Endothelial cell of umbilical vein (primary cell): ENCODE results near the gene SOX18. TPM values are rescaled to one million over a fixed set of nuclear protein-coding genes. Genes with fewer than 3 reads are reported as not detected.
A peak's percentile ranks its signal among the peaks of the same experiment; 100 is the strongest.

Experiments
- BruUV-seq: library from RNA; stranded (reverse); fragments of 400-500 nt; replicated peaks from 2 replicates; lab custom pipeline; 2021; lab: Mats Ljungman, UMichigan
- CTCF ChIA-PET: fragments of 300-600, 350-600 bp; sonication (Branson Sonifier 250); formaldehyde crosslinking; loops from one replicate; lab custom pipeline; 2021; ENCODE audit warnings: antibody characterized with exemption, inconsistent platforms; lab: Charles Lee
- POLR2A ChIA-PET: fragments of 300-600, 350-600 bp; sonication (Branson Sonifier 250); formaldehyde crosslinking; loops from one replicate; lab custom pipeline; 2021; ENCODE audit warnings: antibody characterized with exemption, inconsistent platforms; lab: Charles Lee
- DNase-seq: peaks from one replicate; pipeline ENCODE4 v3.0.0-alpha.2; 2011; ENCODE audit warnings: low read depth, low spot score
- FAIRE-seq: peaks from 2 replicates; lab custom pipeline; 2011; peaks lifted over from hg19 to GRCh38; lab: Jason Lieb, UNC
- H2AFZ ChIP-seq: 2 replicates; pipeline ENCODE4 v1.6.0; 2012; ENCODE audit warnings: low read depth, low read length, control low read depth, inconsistent platforms
- H3K27ac ChIP-seq: 2 replicates; pipeline ENCODE4 v1.5.1; 2011; ENCODE audit warnings: low read depth, mild to moderate bottlenecking, control low read depth, low read length, moderate library complexity; ENCODE audit not compliant: insufficient read depth
- H3K27me3 ChIP-seq, 2 experiments: 2 replicates each; pipeline versions ENCODE4 v1.6.0 to v1.6.1; 2011; ENCODE audit warnings: low read length in 2 of 2, mixed read lengths in 1 of 2; ENCODE audit not compliant: control insufficient read depth in 2 of 2, insufficient read depth in 2 of 2
- H3K36me3 ChIP-seq, 2 experiments: 2 replicates in 1 of 2; 3 replicates in 1 of 2; pipeline ENCODE4 v1.5.1; 2011; ENCODE audit warnings: low read length in 2 of 2, mild to moderate bottlenecking in 1 of 2, moderate library complexity in 1 of 2; ENCODE audit not compliant: control insufficient read depth in 2 of 2, insufficient read depth in 2 of 2; ENCODE audit errors: extremely low read depth in 1 of 2
- H3K4me1 ChIP-seq: 3 replicates; pipeline ENCODE4 v1.5.1; 2011; ENCODE audit warnings: mild to moderate bottlenecking, low read length; ENCODE audit not compliant: control insufficient read depth, insufficient read depth; ENCODE audit errors: extremely low read depth
- H3K4me2 ChIP-seq: 2 replicates; pipeline ENCODE4 v1.6.1; 2011; ENCODE audit warnings: low read length, control low read depth, mixed read lengths; ENCODE audit not compliant: insufficient read depth
- H3K4me3 ChIP-seq, 3 experiments: fragments of 200-600 bp in 1 of 3; sonication (generic), shearing (Covaris generic) in 1 of 3; replicated peaks in 1 of 3; 2 replicates each; pipeline ENCODE4 v1.5.1; 2011 to 2016; ENCODE audit warnings: control low read depth in 3 of 3, low read length in 3 of 3, mild to moderate bottlenecking in 2 of 3, inconsistent platforms in 1 of 3, low read depth in 1 of 3, moderate library complexity in 1 of 3; ENCODE audit not compliant: insufficient read depth in 1 of 3
- H3K79me2 ChIP-seq: 2 replicates; pipeline ENCODE4 v1.6.0; 2012; ENCODE audit warnings: low read length, inconsistent platforms; ENCODE audit not compliant: control insufficient read depth, insufficient read depth
- H3K9ac ChIP-seq: replicated peaks from 2 replicates; pipeline ENCODE3; 2011; ENCODE audit warnings: low read length, control low read depth; ENCODE audit not compliant: insufficient read depth; ENCODE audit errors: extremely low read depth
- H3K9me1 ChIP-seq: replicated peaks from 3 replicates; pipeline ENCODE4 v1.6.0; 2011; ENCODE audit warnings: mild to moderate bottlenecking, low read length; ENCODE audit not compliant: control insufficient read depth, insufficient read depth; ENCODE audit errors: extremely low read depth
- H3K9me3 ChIP-seq: replicated peaks from 2 replicates; pipeline ENCODE4 v1.5.1; 2012; ENCODE audit warnings: low read length, inconsistent platforms; ENCODE audit not compliant: control insufficient read depth, insufficient read depth
- H4K20me1 ChIP-seq: replicated peaks from 2 replicates; pipeline ENCODE3; 2011; ENCODE audit warnings: mild to moderate bottlenecking, low read length; ENCODE audit not compliant: control insufficient read depth, insufficient read depth; ENCODE audit errors: extremely low read depth
- CTCF ChIP-seq, 2 donors: IDR thresholded peaks; 1 replicate in 1 of 2; 2 replicates in 1 of 2; pipeline ENCODE4 v1.5.1; 2011; ENCODE audit warnings: low read length in 2 of 2, mild to moderate bottlenecking in 2 of 2, moderate library complexity in 2 of 2, control low read depth in 1 of 2, inconsistent platforms in 1 of 2, low read depth in 1 of 2; ENCODE audit not compliant: insufficient read depth in 1 of 2; ENCODE audit errors: extremely low read depth in 1 of 2
- GATA2 ChIP-seq: IDR thresholded peaks from 2 replicates; pipeline ENCODE4 v1.7.0; 2011; ENCODE audit warnings: low read depth, mild to moderate bottlenecking, moderate library complexity, mixed read lengths, low read length; ENCODE audit not compliant: insufficient read length, insufficient read depth
- JUN ChIP-seq: IDR thresholded peaks from 2 replicates; pipeline ENCODE4 v1.6.1; 2011; ENCODE audit warnings: borderline replicate concordance, low read depth; ENCODE audit not compliant: insufficient read length, insufficient read depth
- MAX ChIP-seq: IDR thresholded peaks from 2 replicates; pipeline ENCODE4 v1.6.1; 2011; ENCODE audit not compliant: insufficient read depth, insufficient read length
- MYC ChIP-seq: IDR thresholded peaks from one replicate; pipeline ENCODE4 v1.6.1; 2011; ENCODE audit warnings: mild to moderate bottlenecking, low read depth, low read length
- POLR2A ChIP-seq: IDR thresholded peaks from 2 replicates; pipeline ENCODE4 v1.6.1; 2012; ENCODE audit warnings: low read depth, mild to moderate bottlenecking, control low read depth, low read length
- POLR2AphosphoS5 ChIP-seq: IDR thresholded peaks from 2 replicates; pipeline ENCODE4 v1.6.1; 2012; ENCODE audit warnings: low read depth, mild to moderate bottlenecking, control low read depth, low read length, moderate library complexity; ENCODE audit not compliant: insufficient read depth
- dilution Hi-C: fragments of 300-500 bp; cut with MboI; formaldehyde crosslinking; loops from one replicate; pipeline ENCODE4 v1.15.0; 2019; ENCODE audit warnings: low sequenced_read_pairs; ENCODE audit not compliant: extremely low pct_ligation_motif_present
- intact Hi-C: fragments of 100-400 bp; cut with micrococcal nuclease; formaldehyde crosslinking; loops from one replicate; pipeline ENCODE4 v1.10.0; 2022
- polyA plus RNA-seq, 4 experiments: library from polyadenylated mRNA; depleted of rRNA in 3 of 4; stranded (reverse) in 3 of 4; unstranded in 1 of 4; fragments of >200 nt; gene quantifications; 2 replicates each; pipeline versions ENCODE4 v1.2.1 to v1.2.3, GENCODE V29; 2011 to 2012; ENCODE audit warnings: missing spikeins in 1 of 4
- total RNA-seq: library from RNA; stranded (reverse); gene quantifications from 2 replicates; pipeline ENCODE4 v1.2.3, GENCODE V29; 2021

Gene SOX18
- total and polyA plus RNA-seq, 2 donors (not counting 3 experiments of a cell fraction or from before 2014, with no cell fraction given): 20.9 to 175 TPM

GRCh38 chr20:64035933-64036345 is 13.5 kb downstream of the SOX18 start, which contains the start of gene C20orf204:
Gene C20orf204, plus strand, starts transcription at chr20:64036182. Its CDS starts 142 bp downstream, at chr20:64036324.
- POLR2A ChIA-PET: no interaction called here
- dilution Hi-C loops: no loop called here

GRCh38 chr20:64035066-64035932 is 14.1 kb downstream of the SOX18 start:
- no peak for DNase-seq
- POLR2A ChIA-PET: no interaction called here

More at GRCh38 chr20:64035933-64036345, 13.5 kb downstream of the SOX18 start, which contains the start of gene C20orf204:
- Histone ChIP-seq H3K4me1 (peaks cover 25% of the 10 kb centered on the region), H3K4me2 (no peak within 1 kb of the TSS), H2AFZ (no peak within 1 kb of the TSS), H3K79me2 (no peaks in the 10 kb centered on the region), H3K9me3 (no peaks in the 10 kb centered on the region), H3K9me1 (no peaks in the 10 kb centered on the region), H3K9ac (no peak within 1 kb of the TSS), H4K20me1 (no peaks in the 10 kb centered on the region), H3K36me3 (peaks cover 0 to 13% of the 10 kb centered on the region in 2 experiments), H3K27ac (no peak within 1 kb of the TSS), H3K4me3 (no peak within 1 kb of the TSS), H3K27me3 (no peaks in the 10 kb centered on the region)
- no TSS peak for BruUV-seq
- DNase-seq (no peak), FAIRE-seq (no peak)
- intact Hi-C loops: no loop called here
- TF ChIP-seq POLR2AphosphoS5: peak; percentile 1
- TF ChIP-seq JUN: no peak
- CTCF ChIA-PET: interaction anchor here (7.5 kb wide), 1 partner anchor 20 kb away, joined by 412 read pairs; the partner anchor contains the start of genes SOX18 and TCEA2

More at GRCh38 chr20:64035066-64035932, 14.1 kb downstream of the SOX18 start:
- Histone ChIP-seq H3K4me1 (peaks cover 19% of the 10 kb centered on the region), H2AFZ (no peak overlapping the region), H3K79me2 (no peaks in the 10 kb centered on the region), H3K4me3 (no peak overlapping the region), H3K4me2 (no peak overlapping the region), H3K9me3 (no peaks in the 10 kb centered on the region), H3K27me3 (no peaks in the 10 kb centered on the region), H3K9ac (no peak overlapping the region), H4K20me1 (no peaks in the 10 kb centered on the region), H3K27ac (no peak overlapping the region), H3K36me3 (peaks cover 5 to 13% of the 10 kb centered on the region in 2 experiments), H3K9me1 (no peaks in the 10 kb centered on the region)
- no TSS peak for BruUV-seq
- intact Hi-C loops (no loop called here), dilution Hi-C loops (no loop called here)
- TF ChIP-seq POLR2A (peak; percentile 15), GATA2 (no peak), POLR2AphosphoS5 (peak; percentile 13), CTCF (IDR thresholded peaks at IDR 0.05; ENCODE audit: extremely low read depth in 1 of 2, insufficient read depth in 1 of 2, low read depth in 1 of 2, low read length in 2 of 2) (no peak), MYC (no peak), MAX (no peak)
- no peak for FAIRE-seq
- CTCF ChIA-PET: interaction anchor here (1.7 to 7.5 kb wide), 2 partner anchors 20 to 22 kb away, joined by 6 to 412 read pairs; partner anchors contain the start of genes SOX18 and TCEA2
